Inferior parietal cortex (tissue), 1 donor: ENCODE data around the gene DSP.

ENCODE experiments used
- DNase-seq: peaks from one replicate; pipeline ENCODE4 v3.0.0-alpha.2; 2016; ENCODE audit errors: extremely low spot score

Gene DSP, protein sequence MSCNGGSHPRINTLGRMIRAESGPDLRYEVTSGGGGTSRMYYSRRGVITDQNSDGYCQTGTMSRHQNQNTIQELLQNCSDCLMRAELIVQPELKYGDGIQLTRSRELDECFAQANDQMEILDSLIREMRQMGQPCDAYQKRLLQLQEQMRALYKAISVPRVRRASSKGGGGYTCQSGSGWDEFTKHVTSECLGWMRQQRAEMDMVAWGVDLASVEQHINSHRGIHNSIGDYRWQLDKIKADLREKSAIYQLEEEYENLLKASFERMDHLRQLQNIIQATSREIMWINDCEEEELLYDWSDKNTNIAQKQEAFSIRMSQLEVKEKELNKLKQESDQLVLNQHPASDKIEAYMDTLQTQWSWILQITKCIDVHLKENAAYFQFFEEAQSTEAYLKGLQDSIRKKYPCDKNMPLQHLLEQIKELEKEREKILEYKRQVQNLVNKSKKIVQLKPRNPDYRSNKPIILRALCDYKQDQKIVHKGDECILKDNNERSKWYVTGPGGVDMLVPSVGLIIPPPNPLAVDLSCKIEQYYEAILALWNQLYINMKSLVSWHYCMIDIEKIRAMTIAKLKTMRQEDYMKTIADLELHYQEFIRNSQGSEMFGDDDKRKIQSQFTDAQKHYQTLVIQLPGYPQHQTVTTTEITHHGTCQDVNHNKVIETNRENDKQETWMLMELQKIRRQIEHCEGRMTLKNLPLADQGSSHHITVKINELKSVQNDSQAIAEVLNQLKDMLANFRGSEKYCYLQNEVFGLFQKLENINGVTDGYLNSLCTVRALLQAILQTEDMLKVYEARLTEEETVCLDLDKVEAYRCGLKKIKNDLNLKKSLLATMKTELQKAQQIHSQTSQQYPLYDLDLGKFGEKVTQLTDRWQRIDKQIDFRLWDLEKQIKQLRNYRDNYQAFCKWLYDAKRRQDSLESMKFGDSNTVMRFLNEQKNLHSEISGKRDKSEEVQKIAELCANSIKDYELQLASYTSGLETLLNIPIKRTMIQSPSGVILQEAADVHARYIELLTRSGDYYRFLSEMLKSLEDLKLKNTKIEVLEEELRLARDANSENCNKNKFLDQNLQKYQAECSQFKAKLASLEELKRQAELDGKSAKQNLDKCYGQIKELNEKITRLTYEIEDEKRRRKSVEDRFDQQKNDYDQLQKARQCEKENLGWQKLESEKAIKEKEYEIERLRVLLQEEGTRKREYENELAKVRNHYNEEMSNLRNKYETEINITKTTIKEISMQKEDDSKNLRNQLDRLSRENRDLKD (N-terminal part only)

DNA sequence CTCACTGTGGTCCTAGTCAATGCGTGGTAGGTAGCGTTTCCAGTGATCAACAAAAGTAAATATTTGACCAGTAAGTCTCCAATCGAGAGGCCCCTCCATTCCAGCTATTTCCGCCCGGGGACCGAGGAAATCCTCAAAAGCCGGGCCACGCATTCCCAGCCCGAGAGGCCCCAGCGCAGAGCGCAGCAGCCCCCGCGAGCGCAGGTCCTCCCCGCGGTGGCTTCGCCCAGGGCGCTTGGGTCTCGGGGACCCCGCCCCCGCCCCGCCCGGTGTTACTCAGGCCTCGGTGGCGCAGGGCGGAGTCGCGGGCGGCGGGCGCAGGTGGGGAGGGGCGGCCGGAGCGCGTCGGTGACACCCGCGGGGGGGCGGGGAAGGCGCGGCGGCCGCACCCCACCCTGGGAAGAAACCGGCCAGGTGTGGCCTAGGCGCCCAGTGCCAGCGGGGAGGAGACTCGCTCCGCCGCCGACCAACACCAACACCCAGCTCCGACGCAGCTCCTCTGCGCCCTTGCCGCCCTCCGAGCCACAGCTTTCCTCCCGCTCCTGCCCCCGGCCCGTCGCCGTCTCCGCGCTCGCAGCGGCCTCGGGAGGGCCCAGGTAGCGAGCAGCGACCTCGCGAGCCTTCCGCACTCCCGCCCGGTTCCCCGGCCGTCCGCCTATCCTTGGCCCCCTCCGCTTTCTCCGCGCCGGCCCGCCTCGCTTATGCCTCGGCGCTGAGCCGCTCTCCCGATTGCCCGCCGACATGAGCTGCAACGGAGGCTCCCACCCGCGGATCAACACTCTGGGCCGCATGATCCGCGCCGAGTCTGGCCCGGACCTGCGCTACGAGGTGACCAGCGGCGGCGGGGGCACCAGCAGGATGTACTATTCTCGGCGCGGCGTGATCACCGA, at the start of gene DSP:
Gene DSP, plus strand, starts transcription at position 497 of the 890 bp plus-strand sequence. Its CDS starts 245 bp downstream, at position 742.
- DNase-seq: no peak

DNA sequence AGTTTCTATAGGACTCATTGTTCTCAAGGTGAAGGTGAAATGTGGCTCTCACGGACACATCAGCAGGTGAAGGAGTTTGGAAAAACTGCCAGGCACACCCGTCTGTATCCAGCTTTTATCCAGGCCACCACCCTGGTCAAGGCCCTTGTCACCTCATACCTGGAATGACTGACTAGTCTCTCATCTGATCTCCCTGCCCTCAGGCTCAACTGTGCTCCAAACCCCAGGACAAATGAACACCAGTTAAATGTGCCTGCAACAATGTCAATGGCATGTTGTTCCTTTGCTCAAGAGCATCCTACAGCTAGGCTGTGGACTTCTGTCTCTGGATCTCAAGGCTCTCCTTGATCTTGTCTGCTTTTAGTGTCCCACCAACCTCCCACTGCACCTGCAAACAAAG, 47.6 kb upstream of the DSP start:
- no peak for DNase-seq

DNA sequence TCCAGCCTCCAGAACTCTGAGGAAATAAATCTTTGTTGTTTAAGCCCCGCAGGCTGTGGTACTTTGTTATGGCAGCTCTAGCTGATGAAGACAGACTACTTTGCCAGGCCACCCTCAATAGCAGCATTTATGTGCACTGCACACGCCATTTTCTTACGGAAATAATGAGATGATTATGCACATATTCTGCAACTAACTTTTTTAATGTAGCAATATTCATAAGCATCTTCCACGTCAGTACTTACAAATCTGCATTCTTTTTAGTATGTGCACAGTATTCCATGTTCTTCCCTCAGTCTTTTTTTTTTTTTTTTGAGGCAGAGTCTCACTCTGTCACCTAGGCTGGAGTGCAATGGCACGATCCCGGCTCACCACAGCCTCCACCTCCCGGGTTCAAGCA, 46.8 kb upstream of the DSP start:
- no peak for DNase-seq

DNA sequence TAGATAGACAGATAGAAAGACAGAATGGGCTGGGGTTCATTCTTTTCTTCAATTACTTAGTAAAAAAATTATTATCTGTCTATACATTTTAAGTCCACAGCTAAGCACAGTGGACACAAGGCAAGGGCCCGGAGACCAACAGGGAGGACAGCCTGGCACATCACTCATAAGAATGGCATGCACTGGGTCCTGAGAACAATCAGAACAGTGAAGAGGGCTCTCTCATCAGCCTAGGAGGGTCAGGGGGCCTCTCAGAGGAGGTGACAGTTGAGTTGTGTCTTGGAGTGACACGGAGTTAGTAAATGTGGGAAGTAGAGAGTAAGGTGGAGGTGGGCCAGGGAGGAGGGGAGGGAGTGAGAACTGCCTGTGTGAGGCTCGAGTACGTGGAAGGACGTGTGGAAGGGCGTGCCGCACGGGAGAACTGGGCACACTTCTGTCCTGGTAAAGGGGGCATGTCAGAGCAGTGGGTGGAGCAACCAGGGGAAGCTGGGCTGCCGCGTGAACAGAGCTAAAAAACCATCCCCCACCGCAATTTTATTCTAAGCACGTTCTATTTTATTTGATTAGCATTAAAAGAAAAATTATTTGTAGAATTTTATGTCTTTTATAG, 45.1 kb upstream of the DSP start:
- DNase-seq: no peak

DNA sequence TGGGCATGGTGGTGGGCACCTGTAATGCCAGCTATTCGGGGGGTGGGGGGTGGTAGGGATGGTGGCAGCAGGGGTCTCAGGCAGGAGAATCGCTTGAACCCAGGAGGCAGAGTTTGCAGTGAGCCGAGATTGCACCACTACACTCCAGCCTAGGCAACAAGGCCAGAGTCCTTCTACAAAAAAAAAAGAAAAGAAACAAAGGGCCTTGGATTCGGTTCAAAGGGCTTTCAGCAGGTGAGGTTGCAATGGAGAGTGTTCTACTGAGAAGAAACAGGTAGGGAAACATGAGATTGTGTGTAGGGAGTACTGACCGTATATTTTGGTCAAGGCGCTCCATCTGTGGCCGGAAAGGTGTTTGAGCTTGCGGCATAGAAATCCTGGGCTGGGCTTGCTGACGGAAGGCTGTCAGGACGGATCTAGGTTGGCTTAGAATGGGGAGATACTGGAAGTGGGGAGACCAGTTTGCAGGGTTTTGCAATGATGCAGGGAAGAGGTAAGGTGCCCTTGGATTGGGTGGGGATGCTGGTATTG, 40.7 kb upstream of the DSP start:
- DNase-seq: no peak

DNA sequence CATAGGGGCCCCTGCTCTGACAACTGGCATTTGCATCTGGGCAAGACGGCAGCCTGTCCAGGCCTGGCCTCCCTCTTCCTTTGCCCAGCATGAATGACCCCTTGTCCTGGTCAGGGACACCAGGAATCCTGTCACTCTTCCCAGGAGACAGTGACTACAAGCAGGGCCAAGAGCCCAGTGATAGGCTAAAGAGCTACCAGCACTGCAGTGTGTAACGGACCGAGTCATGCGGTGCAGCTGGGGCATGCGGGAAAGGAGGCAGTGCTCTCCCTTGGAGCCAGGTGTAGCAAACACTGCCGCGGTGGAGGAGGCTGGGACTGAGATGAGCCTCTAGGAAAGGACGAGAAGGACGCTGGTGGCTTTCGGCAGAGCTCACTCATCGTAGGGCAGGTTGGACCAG, 38.7 kb upstream of the DSP start:
- DNase-seq: no peak

DNA sequence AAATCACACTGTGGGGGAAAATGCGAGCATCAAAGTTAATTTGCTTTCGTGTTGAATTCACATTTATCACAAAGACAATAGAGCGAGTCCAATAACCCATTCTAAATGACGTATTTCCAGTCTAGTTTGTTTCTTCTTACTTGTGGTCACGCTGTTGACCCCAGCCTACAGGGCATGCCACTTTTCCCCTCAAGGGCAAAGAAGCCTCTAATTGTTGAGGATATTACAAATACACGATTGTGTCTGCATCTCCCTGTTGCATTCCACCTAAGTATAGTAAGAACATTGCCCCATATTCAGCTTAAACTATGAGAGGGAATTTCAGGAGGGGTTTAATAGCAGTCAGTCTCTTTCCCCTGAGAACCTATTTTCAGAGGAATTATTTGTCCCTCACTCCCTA, 37.4 kb upstream of the DSP start:
- DNase-seq: no peak

DNA sequence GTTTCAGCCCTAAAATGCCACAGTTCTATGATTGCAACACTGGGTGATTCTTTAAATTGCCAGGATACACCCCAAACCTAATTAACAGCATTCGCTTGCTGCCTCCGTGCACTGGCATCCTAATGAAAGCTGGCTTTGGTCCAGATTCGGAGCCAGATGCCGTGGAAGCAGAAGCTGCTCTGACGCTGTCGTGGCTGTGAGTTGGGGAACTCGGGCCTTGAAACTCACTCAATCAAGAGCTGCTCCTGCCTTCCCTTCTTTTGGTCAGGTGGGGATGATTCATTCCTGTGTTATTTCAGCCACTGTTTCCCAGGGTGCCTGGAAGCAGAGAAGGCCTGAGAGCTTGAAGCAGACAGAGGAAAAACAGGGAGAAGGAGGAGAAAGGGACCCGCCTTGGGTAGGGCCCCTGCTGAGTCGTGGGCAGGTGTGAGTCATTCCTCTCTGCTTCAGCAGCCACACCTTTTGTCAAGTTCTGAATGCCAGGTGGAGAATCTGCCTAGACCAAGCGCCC, 36.2 kb upstream of the DSP start:
- peak; percentile 40 for DNase-seq

DNA sequence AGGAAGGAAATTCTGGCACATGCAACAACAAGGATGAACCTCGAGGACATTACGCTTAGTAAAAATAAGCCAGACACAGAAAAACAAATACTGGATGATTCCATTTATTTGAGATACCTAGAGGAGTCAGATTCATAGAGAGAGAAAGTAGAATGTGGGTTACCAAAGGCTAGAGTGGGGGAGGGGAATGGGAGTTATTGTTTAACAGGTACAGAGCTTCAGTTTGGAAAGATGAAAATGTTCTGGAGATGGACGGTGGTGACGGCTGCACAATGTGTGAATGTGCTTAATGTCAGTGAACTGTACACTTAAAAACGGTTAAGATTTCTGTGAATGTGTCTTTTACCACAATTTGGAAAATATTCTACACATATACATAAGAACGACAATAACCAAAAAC, 33.9 kb upstream of the DSP start:
- no peak for DNase-seq

DNA sequence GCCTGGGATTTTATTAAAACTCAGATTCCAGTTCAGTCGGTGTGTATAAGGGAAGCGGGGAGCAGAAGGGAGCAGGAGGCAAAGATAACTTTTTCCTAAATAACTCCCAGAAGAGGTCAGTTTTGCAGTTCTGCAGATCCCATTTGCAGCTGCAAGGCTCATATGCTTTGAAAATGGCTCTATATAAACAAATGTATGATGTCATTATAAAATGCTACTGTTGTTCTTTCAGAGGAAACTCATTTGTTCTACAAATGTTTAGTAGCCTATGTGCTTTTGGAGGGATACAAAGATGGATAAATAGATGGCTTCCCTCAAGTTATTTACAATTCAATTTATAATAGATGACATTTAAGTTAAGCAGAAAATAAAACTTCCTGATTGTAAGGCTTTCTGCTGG, 29.2 kb upstream of the DSP start:
- no peak for DNase-seq

DNA sequence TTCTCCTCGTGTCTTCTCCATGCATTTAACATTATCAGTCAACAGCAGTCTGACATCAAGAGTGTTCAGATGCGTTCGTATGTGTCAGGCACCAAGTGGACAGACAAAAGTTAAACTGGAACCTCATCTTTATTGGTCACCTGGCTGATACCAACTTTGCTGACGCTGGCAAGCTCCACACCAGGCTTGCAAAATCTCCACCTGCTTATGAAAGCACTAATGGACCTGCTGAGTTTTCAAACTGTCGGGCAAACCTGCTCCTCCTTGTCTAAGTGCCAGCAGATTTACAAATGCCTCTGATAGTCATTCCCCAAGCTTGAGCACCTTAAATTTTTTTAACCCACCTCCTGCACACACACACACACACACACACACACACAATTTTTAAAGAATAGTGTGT, 27.9 kb upstream of the DSP start:
- DNase-seq: no peak

DNA sequence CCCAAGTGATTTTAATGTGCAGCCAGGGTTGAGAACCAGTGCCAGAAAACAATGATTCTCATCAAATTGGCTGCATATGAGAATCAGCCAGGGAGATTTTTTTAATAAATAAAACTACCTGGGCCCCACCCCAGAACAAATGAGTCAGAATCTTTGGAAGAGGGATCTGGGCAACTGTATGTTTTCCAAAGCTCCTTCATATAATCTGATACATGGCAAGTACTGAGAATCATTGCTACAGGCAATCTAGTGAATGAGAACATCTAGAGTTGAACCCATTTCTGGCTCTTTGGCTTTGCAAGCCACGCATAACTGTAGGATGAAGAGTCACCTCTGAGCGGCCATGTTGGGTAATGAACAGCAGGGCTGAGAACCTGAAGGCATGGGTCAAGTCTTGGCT, 26.1 kb upstream of the DSP start:
- DNase-seq: no peak

DNA sequence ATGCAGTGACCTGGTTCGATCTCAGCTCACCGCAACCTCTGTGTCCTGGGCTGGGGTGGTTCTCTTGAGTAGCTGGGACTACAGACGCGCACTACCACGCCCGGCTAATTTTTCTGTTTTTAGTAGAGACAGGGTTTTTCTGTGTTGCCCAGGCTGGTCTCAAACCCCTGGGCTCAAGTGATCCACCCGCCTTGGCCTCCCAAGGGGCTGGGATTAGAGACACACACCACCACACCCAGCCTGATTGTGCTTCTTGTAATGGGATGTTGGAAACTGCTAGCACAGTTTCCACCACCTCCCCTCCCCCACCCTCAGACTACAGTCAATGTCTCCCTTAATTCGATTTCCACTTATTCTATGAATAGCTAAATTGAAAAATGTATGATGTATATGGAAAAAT, 22.6 kb upstream of the DSP start:
- no peak for DNase-seq

DNA sequence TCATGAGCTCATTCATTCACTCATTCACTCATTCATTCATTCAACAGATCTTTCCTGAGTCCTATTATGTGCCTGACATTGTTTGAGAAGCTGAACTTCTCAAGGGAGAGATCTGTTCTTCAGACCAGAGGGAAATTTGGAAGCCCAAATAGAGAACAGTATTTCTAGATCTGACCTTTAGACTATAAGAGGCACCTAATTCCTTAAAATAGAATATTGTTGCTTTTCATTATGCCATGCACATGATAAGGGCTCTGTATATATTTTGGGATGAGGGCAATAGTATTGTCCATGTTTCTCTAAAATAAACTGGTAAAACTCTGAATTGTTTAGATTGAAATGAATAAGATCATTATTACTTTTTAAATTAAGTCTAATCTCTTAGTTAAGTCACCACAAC, 18.6 kb upstream of the DSP start:
- no peak for DNase-seq

DNA sequence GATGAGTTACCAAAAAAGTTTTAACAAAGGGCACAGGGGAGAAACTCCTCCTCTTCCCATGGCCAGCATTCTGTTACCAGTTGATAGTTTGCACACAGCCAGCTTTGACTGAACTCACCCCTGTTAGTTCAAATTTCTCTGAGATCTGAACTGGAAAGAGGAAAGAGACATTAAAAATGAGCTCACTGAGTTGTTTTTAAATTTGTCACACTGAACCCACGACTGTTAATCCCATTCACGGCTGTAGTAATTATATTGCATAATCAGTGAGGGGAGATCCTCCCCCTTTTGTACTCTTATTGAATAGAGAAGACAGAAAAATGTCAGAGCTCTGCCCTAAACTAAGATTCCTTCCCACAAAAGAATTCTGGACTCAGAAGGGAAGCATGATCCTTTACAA, 17.5 kb upstream of the DSP start:
- no peak for DNase-seq

DNA sequence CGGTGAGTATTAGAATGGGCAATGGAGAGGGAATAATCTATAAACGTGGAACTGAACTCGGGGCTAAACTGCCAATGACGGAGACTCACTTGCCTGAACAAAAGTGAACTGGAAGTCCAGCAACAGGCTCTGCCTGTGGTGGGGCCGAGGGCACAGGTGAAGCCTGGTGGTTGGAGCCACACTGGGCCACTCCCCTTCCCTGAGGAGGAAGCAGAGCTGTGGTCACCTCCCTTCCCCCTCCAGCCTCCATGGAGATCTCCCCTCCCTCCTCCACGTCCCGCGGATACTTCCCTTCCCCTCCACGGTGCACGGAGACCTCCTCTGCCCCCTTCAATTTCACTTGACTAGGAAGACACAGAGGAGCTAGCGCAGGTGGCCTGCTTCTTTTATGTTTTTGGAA, 14.7 kb upstream of the DSP start:
- DNase-seq: no peak

DNA sequence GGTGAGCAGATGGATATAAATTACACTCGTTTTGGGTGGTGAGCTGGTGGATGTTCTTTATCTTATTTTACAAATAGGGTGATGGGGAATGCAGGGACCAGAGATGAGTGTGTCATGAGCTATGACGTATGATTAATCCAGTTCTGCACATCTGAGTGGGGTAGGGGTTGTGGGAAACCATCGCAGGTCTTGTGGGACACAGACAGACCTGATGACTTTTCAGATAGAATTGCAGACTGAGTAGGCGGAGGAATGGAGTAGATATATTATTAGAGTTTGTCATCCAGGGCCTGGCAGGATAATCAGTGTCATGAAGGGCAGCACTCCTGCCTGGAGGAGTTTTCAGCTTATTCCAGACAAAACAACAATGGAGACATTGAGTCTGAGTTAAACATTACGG, 12.9 kb upstream of the DSP start:
- DNase-seq: no peak

DNA sequence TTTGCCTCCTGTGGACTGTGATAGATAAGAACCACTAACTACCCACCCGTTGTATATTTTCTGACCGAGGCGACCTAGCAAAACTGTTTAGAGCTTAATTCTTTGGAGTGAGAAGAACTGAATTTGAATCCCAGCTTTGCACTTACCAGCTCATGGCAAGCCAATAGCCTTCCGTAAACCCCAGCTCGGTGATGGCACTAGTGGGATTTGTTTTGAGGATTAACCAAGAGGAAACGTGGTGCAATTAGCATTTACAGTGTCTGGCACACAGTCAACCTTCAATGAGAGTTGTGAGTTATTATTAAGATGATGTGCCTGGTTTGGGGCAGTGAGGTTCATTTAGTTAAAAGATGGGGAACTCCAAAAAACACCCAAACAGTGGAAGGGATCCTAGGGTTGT, 12.3 kb upstream of the DSP start:
- DNase-seq: no peak

DNA sequence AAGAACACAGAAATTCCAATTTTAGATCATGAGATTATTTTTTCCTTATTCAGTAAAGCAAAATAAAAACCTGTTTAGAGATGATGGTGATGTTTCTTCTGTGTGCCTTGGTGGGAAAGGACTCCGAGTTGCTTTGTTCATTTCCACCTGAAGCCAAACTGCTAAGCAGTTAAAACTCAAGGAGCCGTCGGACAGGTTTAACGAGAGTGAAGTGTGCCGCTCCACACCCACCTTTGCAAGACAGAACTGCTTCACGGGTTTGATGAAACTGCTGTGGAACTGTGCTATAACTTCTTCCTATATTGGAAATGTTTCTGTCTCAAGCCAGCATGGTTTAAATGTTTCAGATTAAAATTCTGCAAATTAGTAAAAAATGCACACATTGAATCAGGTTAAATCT, 9.2 kb upstream of the DSP start:
- DNase-seq: no peak

DNA sequence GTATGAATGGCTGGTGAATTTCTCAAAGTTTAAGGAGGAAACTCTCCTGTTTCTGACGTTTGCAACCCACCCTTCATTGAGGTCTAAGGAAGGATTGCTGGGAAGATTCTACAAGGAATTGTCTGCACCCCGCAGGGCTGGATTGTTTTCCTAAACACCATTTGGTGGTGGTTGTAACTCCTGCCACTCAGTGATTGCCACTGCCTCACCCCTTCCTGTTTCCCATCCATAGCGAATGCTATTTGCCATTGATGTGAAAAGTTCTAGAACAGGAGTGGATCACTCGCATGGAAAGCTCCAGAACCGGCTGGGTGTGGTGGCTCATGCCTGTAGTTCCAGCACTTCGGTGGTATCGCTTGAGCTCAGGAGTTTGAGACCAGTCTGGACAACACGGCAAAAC, 8.7 kb upstream of the DSP start:
- no peak for DNase-seq
